B cell (primary cell): ENCODE data around the gene RPUSD3.
"Not testable (repeated sequence)": the region's sequence is repeated elsewhere in the genome, so short reads cannot be mapped to it uniquely, and the experiment has no call there.

Source experiments
- EZH2 ChIP-seq: IDR thresholded peaks from 2 replicates; pipeline ENCODE4 v1.6.1; 2012; ENCODE audit warnings: borderline replicate concordance, low read depth, mild to moderate bottlenecking, moderate library complexity, low read length; ENCODE audit not compliant: insufficient read depth, poor library complexity, severe bottlenecking
- TF ChIP-seq, protein P1 (sequence below): fragments of 200-600 bp; IDR thresholded peaks from one replicate; pipeline ENCODE4 v1.8.0; 2022; ENCODE audit warnings: antibody characterized with exemption, mild to moderate bottlenecking

DNA sequence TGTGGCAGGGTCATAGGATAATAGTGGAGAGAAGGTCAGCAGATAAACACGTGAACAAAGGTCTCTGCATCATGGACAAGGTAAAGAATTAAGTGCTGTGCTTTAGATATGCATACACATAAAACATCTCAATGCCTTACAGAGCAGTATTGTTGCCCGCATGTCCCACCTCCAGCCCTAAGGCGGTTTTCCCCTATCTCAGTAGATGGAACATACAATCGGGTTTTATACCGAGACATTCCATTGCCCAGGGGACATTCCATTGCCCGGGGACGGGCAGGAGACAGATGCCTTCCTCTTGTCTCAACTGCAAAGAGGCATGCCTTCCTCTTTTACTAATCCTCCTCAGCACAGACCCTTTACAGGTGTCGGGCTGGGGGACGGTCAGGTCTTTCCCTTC lies 4.1 kb upstream of the RPUSD3 start:
- TF ChIP-seq EZH2: not testable (repeated sequence)
- TF ChIP-seq, protein P1, sequence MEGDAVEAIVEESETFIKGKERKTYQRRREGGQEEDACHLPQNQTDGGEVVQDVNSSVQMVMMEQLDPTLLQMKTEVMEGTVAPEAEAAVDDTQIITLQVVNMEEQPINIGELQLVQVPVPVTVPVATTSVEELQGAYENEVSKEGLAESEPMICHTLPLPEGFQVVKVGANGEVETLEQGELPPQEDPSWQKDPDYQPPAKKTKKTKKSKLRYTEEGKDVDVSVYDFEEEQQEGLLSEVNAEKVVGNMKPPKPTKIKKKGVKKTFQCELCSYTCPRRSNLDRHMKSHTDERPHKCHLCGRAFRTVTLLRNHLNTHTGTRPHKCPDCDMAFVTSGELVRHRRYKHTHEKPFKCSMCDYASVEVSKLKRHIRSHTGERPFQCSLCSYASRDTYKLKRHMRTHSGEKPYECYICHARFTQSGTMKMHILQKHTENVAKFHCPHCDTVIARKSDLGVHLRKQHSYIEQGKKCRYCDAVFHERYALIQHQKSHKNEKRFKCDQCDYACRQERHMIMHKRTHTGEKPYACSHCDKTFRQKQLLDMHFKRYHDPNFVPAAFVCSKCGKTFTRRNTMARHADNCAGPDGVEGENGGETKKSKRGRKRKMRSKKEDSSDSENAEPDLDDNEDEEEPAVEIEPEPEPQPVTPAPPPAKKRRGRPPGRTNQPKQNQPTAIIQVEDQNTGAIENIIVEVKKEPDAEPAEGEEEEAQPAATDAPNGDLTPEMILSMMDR: not testable (repeated sequence)
